ENCODE data around the gene AADACL4. TPM values are rescaled to one million over a fixed set of nuclear protein-coding genes. Genes with fewer than 3 reads are reported as not detected.
A peak's percentile ranks its signal among the peaks of the same experiment; 100 is the strongest.

Gene AADACL4
- polyA plus RNA-seq (2012; ENCODE audit: insufficient read depth, insufficient read length), result not detected

DNA sequence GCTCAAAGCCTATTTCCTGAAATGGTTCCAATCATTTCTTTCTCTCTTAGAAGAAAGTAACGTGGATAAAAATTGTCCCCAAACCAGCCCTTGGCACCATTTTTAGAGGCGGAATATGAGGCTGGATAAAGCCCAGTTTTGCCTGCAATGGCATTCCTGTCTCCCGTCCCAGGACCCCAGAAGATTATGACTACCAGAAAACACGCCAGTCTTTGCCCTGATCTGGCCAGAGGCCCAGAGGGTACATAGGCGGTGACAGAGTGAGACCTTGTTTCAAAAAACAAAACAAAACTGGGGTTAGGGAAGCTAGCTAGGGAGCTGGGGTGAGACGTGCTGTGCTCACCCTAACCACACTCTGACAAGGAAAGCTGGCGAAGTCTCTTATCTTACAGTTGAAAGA, at the start of gene AADACL4:
Gene AADACL4, plus strand, starts transcription at position 301 of the 400 bp plus-strand sequence. CDS start 462 bp downstream, outside the sequence.
- H3K4me3 ChIP-seq (ENCODE audit: low read length), result no peak within 1 kb of the TSS
- no peak for DNase-seq (ENCODE audit: low read depth, low spot score)

DNA sequence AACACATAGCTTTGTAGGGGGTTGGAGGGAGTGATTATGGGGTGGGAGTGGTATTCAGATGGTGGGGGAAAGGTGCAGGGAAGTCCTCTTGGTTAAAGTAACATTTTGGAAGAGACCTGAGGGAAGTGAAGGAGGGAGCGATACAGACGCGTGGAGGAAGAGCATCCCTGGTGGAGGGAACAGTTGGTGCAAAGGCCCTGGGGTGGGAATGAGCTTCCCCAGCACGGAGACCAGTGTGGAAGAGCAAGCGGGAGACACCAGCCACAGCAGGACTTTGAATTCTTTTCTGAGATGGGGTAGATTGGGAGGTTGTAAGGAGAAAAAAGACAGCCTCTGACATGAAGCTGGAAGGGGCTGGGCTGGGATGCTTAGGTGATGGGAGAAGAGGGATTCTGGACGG, 49.4 kb upstream of the AADACL4 start:
- no peak overlapping the region for H3K4me3 ChIP-seq (ENCODE audit: low read length)
- no peak for DNase-seq (ENCODE audit: low read depth, low spot score)

DNA sequence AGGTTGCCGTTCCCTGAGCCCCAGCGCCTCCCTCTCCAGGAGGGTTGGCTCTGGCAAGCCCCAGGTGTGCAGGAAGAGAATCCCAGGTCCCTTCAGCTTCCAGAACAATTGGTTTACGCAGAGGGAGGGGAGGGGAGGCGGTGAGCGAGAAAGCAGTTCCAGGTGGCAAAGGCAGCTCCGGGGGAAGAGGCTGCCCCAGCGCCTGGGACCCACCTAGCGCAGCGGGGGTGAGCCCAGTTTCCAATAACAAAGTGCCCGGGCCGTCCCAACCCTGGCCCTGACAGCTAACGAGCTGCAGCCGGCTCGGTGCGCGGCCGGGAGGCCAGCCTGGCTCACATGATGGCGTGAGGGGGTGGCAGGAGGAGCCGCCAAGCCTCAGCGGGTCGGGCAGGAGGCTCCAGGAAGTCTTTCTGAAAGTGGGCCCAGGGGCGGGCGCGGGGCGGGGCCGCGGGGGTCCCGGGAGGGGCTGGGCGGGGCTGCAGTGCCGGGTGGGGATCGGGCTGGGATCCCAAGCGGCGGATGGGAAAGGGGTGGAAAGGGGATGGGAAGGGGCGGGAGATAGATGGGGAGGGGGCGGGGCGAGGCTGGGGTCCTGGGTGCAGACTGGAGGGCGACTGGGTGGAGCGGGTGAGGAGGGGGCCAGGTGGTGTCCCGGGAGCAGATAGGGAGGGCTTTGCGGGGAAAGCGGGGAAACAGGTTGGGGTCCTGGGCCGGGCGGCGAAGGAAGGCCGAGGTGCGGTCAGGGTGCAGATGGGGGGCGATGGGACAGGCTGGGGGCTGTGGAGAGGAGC, 48.7 kb upstream of the AADACL4 start:
- no peak overlapping the region for H3K4me3 ChIP-seq (ENCODE audit: low read length)
- no peak for DNase-seq (ENCODE audit: low read depth, low spot score)

DNA sequence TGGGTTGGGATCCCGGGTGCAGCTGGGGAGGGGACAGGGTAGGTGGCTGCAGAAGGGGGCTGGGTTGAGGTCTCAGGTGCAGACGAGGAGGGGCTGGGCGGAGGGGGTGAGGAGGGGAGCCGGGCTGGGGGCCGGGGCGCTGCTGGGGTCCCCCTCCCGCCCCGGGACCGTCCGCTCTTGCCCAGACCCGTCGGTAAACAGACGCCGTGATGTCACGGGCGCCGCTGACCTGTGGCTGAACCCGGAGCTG, 48.2 kb upstream of the AADACL4 start:
- DNase-seq (ENCODE audit: low read depth, low spot score), result no peak
- H3K4me3 ChIP-seq (ENCODE audit: low read length), result no peak overlapping the region

DNA sequence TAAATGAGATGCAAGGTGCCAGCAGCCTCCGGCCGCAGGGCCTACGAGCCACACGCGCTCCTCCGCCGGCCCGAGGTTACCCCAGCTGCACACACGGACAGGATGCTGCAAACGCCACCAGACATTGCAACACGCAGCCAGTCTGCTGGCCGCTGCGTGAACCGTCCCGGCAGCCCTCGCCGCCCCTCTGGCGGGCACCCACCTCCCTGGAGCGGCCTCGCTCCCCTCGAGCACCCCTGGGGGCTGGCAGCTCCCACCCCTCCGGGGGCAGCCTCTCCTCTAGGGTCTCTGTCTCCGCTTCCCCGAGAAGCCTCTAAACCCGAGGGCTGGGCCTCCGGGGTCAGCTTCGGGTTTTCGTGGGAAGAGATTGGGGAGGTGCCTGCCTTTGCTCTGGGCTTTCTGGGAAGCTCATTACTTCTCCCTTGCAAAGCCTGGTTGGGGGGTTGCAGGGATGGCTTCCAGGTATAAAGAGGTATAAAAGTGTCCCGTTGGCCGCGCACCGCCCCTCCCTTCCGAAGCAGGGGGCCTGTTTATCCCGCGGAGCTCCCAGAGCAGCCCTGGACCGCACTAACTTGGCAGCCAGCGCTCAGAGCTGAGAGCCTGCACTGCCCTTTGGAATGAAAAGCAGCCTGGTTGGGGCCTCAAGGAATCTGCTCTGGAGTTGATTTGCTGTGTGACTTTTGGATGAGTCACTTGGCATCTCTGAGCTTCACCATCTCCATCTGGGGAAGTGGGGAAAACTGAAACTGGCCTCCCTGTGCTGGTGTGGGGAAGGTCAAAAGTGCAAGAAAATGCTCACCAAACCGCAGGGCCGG, 47.7 kb upstream of the AADACL4 start:
- DNase-seq (ENCODE audit: low read depth, low spot score), result no peak
- no peak overlapping the region for H3K4me3 ChIP-seq (ENCODE audit: low read length)

DNA sequence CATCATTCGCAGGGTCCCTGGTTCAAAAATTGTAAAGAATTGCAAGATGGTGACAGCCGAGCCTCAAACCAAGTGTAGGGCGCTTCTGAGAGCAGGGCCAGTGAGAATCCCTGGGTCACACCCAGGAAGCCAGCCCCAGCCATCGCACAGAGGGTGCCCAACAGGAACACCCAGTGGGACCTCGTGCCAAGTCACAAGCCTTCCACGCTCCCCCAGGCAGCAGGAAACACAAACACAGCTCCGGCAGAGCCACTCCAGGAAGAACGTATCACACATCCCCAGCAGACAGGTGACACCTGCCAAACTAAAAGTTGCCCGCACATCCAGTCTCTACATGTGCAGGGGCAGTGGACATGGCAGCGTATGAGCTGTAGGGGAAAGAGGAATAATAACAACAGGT, 46.1 kb upstream of the AADACL4 start:
- no peak overlapping the region for H3K4me3 ChIP-seq (ENCODE audit: low read length)
- DNase-seq (ENCODE audit: low read depth, low spot score), result no peak

DNA sequence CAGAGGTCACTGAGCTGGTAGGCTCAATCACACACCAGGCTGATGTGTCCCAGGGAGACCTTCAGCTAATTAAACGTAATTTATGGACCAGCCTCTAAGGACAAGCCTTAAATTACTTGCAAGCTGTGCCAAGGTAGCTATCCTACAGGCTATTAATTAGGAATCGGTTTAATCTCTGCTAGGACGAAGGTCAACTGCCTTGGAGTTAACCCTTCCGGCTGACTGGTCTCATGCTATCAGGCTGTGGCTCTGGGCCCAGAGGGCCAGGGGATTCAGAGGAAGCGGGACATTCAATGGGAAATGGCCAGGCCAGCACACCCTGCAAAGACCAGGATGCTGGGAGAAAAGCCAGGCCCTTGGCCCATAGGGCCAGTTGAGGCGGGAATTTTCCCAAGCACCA, 44.9 kb upstream of the AADACL4 start:
- H3K4me3 ChIP-seq (ENCODE audit: low read length), result no peak overlapping the region
- no peak for DNase-seq (ENCODE audit: low read depth, low spot score)

DNA sequence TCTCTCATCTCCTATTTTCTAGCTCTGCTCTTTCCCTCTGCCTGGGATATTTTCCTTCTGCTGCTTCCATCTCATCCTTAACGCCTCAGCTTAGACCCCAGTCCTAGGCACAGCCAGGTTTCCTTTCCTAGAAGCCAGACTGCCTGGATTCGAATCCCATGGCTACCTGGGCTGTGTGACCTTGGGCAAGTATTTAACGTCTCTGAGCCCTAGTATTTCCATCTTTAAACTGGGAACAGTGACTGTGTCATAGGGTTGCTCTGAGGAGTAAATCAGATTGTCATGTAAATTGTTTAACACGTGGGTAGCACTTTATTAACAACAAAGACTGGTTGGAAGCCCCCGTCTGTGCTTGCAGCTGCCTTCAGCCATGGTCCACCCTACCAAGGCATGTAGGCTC, 44.2 kb upstream of the AADACL4 start:
- H3K4me3 ChIP-seq (ENCODE audit: low read length), result no peak overlapping the region
- DNase-seq (ENCODE audit: low read depth, low spot score), result no peak

DNA sequence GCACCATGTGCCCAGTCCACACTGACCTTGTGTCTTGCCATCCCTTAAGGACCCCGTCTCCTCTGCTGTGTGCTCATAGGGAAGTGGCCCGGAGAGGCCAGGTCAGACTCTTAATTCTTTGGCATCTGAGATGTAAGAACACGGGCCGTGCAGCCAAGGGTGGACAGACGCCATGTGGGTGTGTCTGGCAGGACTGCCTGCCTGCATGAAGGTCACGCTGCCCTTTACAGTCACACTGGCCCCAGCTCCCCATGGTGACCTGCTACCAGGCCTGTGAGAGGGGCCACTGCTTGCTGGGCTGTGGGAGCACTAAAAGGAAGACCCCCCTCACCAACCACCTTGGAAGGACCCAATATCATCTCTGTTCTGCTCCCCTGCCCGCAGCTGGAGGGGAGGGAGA, 43.5 kb upstream of the AADACL4 start:
- no peak overlapping the region for H3K4me3 ChIP-seq (ENCODE audit: low read length)
- no peak for DNase-seq (ENCODE audit: low read depth, low spot score)

DNA sequence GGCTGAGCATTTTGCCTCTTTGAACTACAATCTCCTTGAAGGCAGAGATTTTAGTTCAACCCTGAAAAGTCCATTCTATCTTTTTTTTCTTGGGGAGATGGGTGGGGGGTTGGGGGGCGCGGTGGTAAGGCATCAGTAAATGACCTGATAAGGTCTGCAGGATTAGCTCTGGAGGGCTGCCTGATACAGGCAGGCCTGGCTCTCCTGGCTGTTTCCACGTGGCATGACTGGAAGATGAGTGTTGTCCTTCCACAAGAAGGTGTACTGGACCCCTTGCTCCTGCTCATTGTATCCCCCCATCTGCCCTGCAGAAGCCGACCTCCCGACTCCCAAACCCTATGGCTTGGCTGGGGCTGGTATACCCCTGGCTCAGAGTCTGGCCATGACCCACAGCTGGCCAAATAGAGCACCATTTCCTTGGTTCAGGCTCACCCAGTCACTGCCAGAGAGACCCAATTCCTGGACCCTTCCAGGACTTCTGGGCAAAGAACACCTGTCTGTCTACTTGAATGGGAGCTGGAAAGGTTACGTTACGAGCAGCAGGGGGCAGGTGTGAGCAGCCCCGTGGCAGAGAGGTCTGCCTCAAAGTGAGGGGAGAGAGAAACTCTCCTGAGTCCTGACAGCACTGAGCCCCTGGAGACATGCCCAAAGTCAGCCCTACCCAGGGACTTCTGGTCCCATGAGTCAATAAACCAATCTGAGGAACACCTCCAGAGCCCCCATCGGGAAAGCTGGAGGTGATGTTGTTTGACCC, 42.8 kb upstream of the AADACL4 start:
- H3K4me3 ChIP-seq (ENCODE audit: low read length), result no peak overlapping the region
- no peak for DNase-seq (ENCODE audit: low read depth, low spot score)

DNA sequence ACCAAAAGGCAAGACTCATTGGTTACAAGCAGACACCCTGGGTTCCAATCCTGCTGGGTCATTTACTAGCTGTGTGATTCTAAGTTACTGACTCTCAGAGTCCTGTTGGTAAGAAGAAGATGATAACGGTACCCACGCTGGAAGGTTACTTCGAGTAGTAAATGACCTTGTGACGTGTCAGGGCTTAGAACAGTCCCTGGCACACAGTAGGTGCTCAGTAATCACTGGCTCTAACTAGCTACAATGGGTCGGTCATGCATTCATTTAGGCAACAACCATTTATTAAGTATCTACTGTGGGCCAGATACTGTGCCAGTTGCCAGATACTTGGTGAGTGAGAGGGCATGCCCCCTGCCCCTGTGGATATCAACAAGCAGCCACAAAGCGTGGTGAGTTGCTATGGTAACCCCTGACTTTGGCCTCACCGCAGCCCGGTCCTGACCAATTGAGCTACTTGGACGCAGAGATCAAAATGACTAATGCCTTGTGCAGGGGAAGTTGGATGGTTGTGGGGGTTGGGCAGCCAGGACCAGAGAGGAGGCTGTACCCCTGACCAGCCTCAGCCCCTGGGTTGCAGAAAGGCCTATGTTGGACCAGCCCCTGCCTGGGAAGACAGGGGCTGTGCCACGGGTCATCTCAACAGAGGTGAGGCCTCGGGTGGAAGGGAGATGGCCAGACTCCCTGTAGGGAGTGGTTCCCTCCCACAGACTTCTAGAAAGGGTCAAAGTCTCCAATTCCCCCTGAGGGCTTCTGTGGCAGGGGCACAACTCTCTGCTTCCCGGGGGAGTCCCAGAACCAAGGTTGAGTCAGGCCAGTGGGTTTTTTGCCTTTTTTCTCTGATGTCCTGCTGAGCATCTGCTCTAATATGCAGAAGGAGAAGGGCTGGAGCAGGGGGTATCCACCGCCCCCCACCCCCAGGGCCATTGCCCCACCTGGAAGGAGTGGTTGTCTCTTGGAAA, 41.9 kb upstream of the AADACL4 start:
- DNase-seq (ENCODE audit: low read depth, low spot score), result no peak
- no peak overlapping the region for H3K4me3 ChIP-seq (ENCODE audit: low read length)

DNA sequence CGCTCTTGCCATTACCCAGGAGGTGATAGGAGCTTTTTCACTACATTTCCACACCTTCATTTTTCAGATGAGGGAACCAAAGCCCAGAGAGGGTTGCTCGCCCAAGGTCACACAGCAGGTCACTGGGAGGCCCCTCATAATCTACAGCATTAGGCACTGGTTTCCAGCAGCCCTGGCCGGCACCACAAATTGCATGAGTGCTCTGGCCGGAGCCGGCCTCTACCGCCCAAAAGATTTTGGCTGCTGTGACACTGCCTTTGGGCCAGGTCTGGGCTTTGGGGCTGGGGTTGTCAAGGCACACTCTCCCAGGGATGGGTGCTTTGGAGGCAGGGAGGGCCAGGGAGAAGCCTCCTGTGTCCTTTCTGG, 41.2 kb upstream of the AADACL4 start:
- DNase-seq (ENCODE audit: low read depth, low spot score), result no peak
- no peak overlapping the region for H3K4me3 ChIP-seq (ENCODE audit: low read length)

DNA sequence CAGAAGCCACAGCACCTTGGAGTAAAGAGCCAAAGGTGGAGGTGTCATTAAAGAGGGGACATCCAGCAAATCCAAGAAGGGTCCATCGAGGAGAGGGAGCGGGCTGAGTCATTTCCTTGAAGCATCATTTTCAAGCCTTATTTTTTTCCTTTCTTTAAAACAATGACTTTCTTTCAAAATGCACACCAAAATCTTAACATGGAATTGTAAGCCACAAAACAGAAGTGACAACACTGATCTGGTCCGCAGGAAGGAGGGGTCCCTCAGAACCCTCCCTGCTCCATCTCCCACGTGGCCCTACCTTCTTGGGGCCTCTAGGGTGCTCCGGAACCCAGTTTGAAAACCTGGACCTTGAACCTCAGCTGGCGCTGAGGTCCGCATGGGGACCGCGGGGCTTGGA, 40.7 kb upstream of the AADACL4 start:
- DNase-seq (ENCODE audit: low read depth, low spot score), result no peak
- H3K4me3 ChIP-seq (ENCODE audit: low read length), result no peak overlapping the region

DNA sequence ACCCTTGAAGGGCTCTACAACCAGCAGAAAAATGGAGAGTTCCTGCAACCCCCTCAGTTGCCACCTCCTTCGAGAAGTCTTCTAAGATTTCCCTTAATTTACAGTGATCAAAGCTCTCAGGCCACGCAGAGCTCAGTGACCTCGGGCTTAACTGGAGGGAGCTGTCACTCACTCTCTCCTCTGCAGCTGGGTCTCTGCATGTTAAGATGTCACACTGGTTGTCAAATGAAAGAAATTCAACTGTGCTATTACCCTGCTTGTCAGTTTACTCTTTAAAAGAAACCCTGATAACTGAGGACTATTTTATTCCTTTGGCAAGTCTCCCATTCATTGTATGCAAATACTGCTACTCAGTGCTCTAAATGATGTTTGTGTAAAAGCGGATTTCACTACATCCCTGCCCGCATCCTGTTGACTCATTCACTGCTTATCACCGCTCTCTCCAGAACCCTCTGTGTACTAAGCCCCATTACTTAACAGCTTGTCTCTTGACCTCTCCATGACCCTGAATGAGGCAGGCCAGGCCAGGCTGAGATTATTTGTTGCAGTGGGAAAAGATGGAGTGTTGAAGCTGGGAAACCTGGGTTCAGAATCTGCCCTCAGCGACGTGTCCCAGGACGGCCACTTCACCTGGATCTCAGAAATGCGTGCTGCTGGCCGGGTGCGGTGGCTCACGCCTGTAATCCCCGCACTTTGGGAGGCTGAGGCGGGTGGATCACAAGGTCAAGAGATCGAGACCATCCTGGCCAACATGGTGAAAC, 39.6 kb upstream of the AADACL4 start:
- H3K4me3 ChIP-seq (ENCODE audit: low read length), result no peak overlapping the region
- DNase-seq (ENCODE audit: low read depth, low spot score), result peak; percentile 71

DNA sequence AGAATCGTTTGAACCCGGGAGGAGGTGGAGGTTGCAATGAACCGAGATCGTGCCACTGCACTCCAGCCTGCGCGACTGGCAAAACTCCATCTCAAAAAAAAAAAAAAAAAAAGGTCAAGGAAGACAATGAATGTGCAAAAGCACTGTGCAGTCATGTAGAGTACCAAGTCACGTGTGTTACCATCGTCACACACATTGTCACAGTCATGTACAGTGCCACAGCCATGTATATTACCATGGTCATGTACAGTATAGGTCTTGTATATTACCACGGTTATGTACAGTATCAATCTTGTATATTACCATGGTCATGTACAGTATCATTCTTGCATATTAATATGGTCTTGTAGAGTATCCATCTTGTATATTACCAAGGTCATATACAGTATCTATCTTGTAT, 38.9 kb upstream of the AADACL4 start:
- no peak for DNase-seq (ENCODE audit: low read depth, low spot score)
- H3K4me3 ChIP-seq (ENCODE audit: low read length), result no peak overlapping the region

DNA sequence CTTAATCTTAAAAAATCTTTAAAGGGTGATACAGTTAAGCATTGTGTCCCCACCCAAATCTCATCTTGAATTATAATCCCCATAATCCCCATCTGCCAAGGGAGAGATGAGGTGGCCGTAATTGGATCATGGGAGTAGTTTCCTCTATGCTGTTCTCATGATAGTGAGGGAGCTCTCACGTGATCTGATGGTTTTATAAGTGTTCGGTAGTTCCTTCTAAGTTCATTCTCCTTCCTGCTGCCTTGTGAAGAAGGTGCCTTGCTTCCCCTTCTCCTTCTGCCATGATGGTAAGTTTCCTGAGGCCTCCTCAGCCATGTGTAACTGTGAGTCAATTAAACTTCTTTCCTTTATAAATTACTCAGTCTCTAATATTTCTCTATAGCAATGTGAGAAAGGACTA, 36.6 kb upstream of the AADACL4 start:
- H3K4me3 ChIP-seq (ENCODE audit: low read length), result no peak overlapping the region
- DNase-seq (ENCODE audit: low read depth, low spot score), result no peak

DNA sequence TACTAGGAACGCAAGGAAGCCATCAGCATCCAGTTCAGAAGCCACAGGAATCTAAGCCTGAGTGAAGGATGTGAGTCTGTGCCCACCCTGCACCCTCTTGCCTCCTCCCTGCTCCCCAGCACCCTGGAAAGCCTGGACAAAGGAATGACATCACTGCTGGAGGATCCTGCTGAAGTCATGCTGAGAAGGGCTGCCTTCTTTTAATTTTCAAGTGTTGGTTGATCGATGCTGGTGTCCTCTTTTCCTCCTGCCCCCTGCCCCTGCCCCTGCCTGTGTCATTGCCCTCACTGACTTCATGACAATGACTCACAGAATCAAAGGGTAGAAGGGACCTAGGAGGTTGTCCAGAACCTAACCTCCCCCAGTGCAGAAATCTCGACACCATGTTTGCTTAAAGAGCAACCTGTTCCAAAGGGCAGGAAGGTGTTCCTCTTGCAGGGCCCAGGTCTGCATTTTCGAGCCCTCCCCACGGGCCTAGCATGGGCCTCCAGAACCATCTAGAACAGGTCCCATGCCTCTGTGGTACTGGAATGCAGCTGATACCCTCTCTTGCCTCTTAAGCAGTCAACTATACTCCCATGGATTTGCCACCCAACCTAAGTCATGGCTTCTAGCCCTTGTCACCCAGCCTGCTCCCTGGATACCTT, 35.5 kb upstream of the AADACL4 start:
- DNase-seq (ENCODE audit: low read depth, low spot score), result no peak
- H3K4me3 ChIP-seq (ENCODE audit: low read length), result no peak overlapping the region

DNA sequence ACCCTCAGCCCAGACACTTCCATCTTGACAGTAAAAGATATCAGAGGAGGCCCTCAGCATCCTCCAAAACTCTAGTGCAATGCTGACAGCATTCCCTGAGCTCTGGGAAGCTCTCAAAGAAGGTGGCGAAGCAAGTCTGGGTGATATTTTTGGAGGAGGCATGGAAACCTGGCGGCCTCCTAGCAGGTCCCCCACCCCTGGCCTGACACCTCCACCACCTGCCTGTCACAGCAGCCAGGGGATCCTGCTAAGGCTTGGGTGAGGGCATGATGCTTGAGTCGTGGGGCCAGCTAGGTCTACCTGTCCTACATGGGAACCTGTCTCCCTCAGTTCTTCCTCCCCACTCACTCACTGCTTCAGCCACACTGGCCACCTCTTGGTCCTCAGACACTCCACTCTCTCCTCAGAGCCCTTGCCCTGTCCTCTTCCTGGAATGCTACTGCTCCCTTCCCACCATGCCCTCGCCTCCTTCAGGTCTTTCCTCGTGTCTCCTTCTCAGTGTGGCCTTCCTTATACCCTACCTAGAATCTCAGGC, 34.3 kb upstream of the AADACL4 start:
- DNase-seq (ENCODE audit: low read depth, low spot score), result no peak
- H3K4me3 ChIP-seq (ENCODE audit: low read length), result no peak overlapping the region
